IPS-20b (cell line): Measurements from ENCODE around the gene PLAC8.
"Not testable (repeated sequence)": the region's sequence is repeated elsewhere in the genome, so short reads cannot be mapped to it uniquely, and the experiment has no call there.

Source experiments
- H3K27ac ChIP-seq: one replicate; pipeline ENCODE4 v1.5.1; 2013; ENCODE audit warnings: low read length
- H3K27me3 ChIP-seq: 2 replicates; pipeline ENCODE4 v1.6.1; 2013; ENCODE audit warnings: mild to moderate bottlenecking, low read length, inconsistent platforms; ENCODE audit not compliant: insufficient read depth
- H3K36me3 ChIP-seq: 2 replicates; pipeline ENCODE4 v1.6.1; 2013; ENCODE audit warnings: low read depth, mild to moderate bottlenecking, inconsistent platforms, low read length, moderate library complexity; ENCODE audit not compliant: insufficient read depth
- H3K4me1 ChIP-seq: 2 replicates; pipeline ENCODE4 v1.6.1; 2013; ENCODE audit warnings: mild to moderate bottlenecking, control low read depth, inconsistent platforms, low read length, moderate library complexity; ENCODE audit not compliant: insufficient read depth
- H3K4me3 ChIP-seq: 2 replicates; pipeline ENCODE4 v1.5.1; 2013; ENCODE audit warnings: mild to moderate bottlenecking, low read length, inconsistent platforms
- H3K9ac ChIP-seq: 2 replicates; pipeline ENCODE4 v1.6.1; 2013; ENCODE audit warnings: low read depth, mild to moderate bottlenecking, inconsistent platforms, low read length, moderate library complexity
- H3K9me3 ChIP-seq: 2 replicates; pipeline ENCODE4 v1.6.1; 2013; ENCODE audit warnings: mild to moderate bottlenecking, low read depth, low read length, inconsistent platforms; ENCODE audit not compliant: insufficient read depth

Gene PLAC8

DNA sequence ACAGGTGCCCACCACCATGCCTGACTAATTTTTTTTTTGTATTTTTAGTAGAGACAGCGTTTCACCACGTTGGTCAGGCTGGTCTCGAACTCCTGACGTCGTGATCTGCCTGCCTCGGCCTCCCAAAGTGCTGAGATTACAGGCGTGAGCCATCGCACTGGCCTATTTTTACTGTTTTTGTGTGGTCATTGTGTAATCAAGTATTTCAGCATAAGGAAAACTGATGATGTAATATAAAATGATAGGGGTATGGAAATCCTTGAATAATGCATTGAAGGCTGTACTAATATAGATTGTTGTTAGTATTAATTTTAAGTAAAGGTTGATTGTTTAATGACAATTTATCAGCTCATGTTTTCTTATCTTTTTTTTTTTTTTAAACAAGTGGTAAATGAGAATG is 65.7 kb downstream of the PLAC8 start:
- H3K9ac ChIP-seq, H3K4me3 ChIP-seq, H3K27me3 ChIP-seq, H3K9me3 ChIP-seq, H3K27ac ChIP-seq, H3K4me1 ChIP-seq: not testable (repeated sequence)
- H3K36me3 ChIP-seq = peaks cover 34% of the 10 kb centered on the region

- Histone ChIP-seq H3K4me3 (no peak overlapping the region), H3K9me3 (no peaks in the 10 kb centered on the region), H3K27ac (no peak overlapping the region), H3K4me1 (no peaks in the 10 kb centered on the region), H3K36me3 (peaks cover 19% of the 10 kb centered on the region; the same call in 1 of the 2 replicates), H3K9ac (no peak overlapping the region), H3K27me3 (no peaks in the 10 kb centered on the region)
These were observed 67.6 kb downstream of the PLAC8 start for GRCh38 chr4:83046693-83047473.

DNA sequence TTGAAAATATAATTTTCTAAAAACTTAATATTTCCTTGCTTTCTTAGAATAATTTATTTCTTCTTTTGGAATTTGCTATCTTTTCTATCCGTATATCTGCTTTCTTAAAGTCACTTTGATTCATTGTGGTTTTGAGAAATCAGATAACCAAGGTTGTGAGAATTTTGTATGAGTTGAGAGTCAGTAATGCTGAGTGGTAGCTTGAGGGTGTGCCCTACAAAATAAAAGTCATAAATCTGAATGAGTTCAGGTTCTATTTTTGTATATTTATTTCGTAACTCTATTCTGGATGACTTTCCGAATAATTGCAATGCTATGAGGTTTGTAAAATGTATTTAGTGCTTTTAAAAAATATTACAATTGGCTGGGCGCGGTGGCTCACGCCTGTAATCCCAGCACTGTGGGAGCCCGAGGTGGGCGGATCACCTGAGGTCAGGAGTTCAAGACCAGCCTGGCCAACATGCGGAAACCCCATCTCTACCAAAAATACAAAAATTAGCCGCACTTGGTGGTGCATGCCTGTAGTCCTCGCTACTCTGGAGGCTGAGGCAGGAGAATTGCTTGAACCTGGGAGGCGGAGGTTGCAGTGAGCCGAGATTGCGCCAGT is 70.6 kb downstream of the PLAC8 start:
- Histone ChIP-seq H3K9ac (no peak overlapping the region), H3K9me3 (no peaks in the 10 kb centered on the region), H3K4me3 (no peak overlapping the region), H3K36me3 (no peaks in the 10 kb centered on the region), H3K27ac (no peak overlapping the region), H3K4me1 (no peaks in the 10 kb centered on the region), H3K27me3 (no peaks in the 10 kb centered on the region)

- H3K4me1 ChIP-seq, H3K27ac ChIP-seq, H3K27me3 ChIP-seq, H3K9ac ChIP-seq, H3K9me3 ChIP-seq, H3K4me3 ChIP-seq, H3K36me3 ChIP-seq: not testable (repeated sequence)
These were observed 71.4 kb downstream of the PLAC8 start for GRCh38 chr4:83043157-83043556.

GRCh38 chr4:83040269-83040668 is 74.3 kb downstream of the PLAC8 start:
- Histone ChIP-seq H3K27me3 (no peaks in the 10 kb centered on the region), H3K9ac (no peak overlapping the region), H3K27ac (no peak overlapping the region), H3K4me1 (peaks cover 2% of the 10 kb centered on the region; the same call in 1 of the 2 replicates), H3K9me3 (no peaks in the 10 kb centered on the region), H3K4me3 (no peak overlapping the region), H3K36me3 (no peaks in the 10 kb centered on the region)
